ENCODE data around the gene TUBB4A.

TUBB4A gene

GRCh38 chr19:6500837-6501739, 1.0 kb downstream of the TUBB4A start:
- TF ChIP-seq EZH2 (IDR thresholded peaks at IDR 0.05; ENCODE audit: borderline replicate concordance, low read depth, low read length, severe bottlenecking) (no peak), CTCF (IDR thresholded peaks at IDR 0.05; ENCODE audit: borderline replicate concordance, extremely low read depth, low read length, poor library complexity, severe bottlenecking) (no peak)
- ATAC-seq (ENCODE audit: insufficient read depth, low read depth): no peak
- H3K79me2 ChIP-seq (ENCODE audit: insufficient read depth, low read length): no peaks in the 10 kb centered on the region
- no peaks in the 10 kb centered on the region for H4K20me1 ChIP-seq (ENCODE audit: insufficient read depth, low read length)
- no peaks in the 10 kb centered on the region for H3K9me3 ChIP-seq (ENCODE audit: insufficient read depth, low read length, severe bottlenecking)
- H3K4me3 ChIP-seq (ENCODE audit: low read depth in 1 of 2, low read length in 2 of 2): no peak overlapping the region
- H3K36me3 ChIP-seq (ENCODE audit: insufficient read depth, low read length): no peaks in the 10 kb centered on the region
- DNase-seq: no peak
- H2AFZ ChIP-seq (ENCODE audit: low read depth, low read length): no peak overlapping the region
- no peak overlapping the region for H3K27ac ChIP-seq (ENCODE audit: low read length)
- peaks cover 3% of the 10 kb centered on the region for H3K4me1 ChIP-seq (ENCODE audit: insufficient read depth, low read length)
- H3K27me3 ChIP-seq (ENCODE audit: insufficient read depth, low read length, poor library complexity): peaks cover 13% of the 10 kb centered on the region
- H3K4me2 ChIP-seq (ENCODE audit: insufficient read depth, low read length): no peak overlapping the region
- H3K9ac ChIP-seq (ENCODE audit: low read depth, low read length): no peak overlapping the region

- no peaks in the 10 kb centered on the region for H3K79me2 ChIP-seq (ENCODE audit: insufficient read depth, low read length)
- DNase-seq (no peak), ATAC-seq (ENCODE audit: insufficient read depth, low read depth) (no peak)
- H3K9me3 ChIP-seq (ENCODE audit: insufficient read depth, low read length, severe bottlenecking): no peaks in the 10 kb centered on the region
- no peak overlapping the region for H3K4me3 ChIP-seq (ENCODE audit: low read depth in 1 of 2, low read length in 2 of 2)
- no peak overlapping the region for H2AFZ ChIP-seq (ENCODE audit: low read depth, low read length)
- TF ChIP-seq EZH2 (IDR thresholded peaks at IDR 0.05; ENCODE audit: borderline replicate concordance, low read depth, low read length, severe bottlenecking) (no peak), CTCF (IDR thresholded peaks at IDR 0.05; ENCODE audit: borderline replicate concordance, extremely low read depth, low read length, poor library complexity, severe bottlenecking) (no peak)
- H3K36me3 ChIP-seq (ENCODE audit: insufficient read depth, low read length): no peaks in the 10 kb centered on the region
- no peak overlapping the region for H3K27ac ChIP-seq (ENCODE audit: low read length)
- peaks cover 3% of the 10 kb centered on the region for H3K4me1 ChIP-seq (ENCODE audit: insufficient read depth, low read length)
- no peak overlapping the region for H3K4me2 ChIP-seq (ENCODE audit: insufficient read depth, low read length)
- no peaks in the 10 kb centered on the region for H4K20me1 ChIP-seq (ENCODE audit: insufficient read depth, low read length)
- no peak overlapping the region for H3K9ac ChIP-seq (ENCODE audit: low read depth, low read length)
- peaks cover 13% of the 10 kb centered on the region for H3K27me3 ChIP-seq (ENCODE audit: insufficient read depth, low read length, poor library complexity)
Measured at GRCh38 chr19:6499052-6499790, 2.9 kb downstream of the TUBB4A start.

- Histone ChIP-seq H3K4me3 (ENCODE audit: low read depth in 1 of 2, low read length in 2 of 2) (no peak overlapping the region), H3K4me2 (ENCODE audit: insufficient read depth, low read length) (no peak overlapping the region), H2AFZ (ENCODE audit: low read depth, low read length) (no peak overlapping the region), H3K79me2 (ENCODE audit: insufficient read depth, low read length) (no peaks in the 10 kb centered on the region), H3K4me1 (ENCODE audit: insufficient read depth, low read length) (peaks cover 3% of the 10 kb centered on the region), H3K27ac (ENCODE audit: low read length) (no peak overlapping the region), H3K9me3 (ENCODE audit: insufficient read depth, low read length, severe bottlenecking) (no peaks in the 10 kb centered on the region), H3K36me3 (ENCODE audit: insufficient read depth, low read length) (no peaks in the 10 kb centered on the region), H4K20me1 (ENCODE audit: insufficient read depth, low read length) (no peaks in the 10 kb centered on the region), H3K9ac (ENCODE audit: low read depth, low read length) (no peak overlapping the region), H3K27me3 (ENCODE audit: insufficient read depth, low read length, poor library complexity) (peaks cover 13% of the 10 kb centered on the region)
- TF ChIP-seq CTCF (IDR thresholded peaks at IDR 0.05; ENCODE audit: borderline replicate concordance, extremely low read depth, low read length, poor library complexity, severe bottlenecking) (no peak), EZH2 (IDR thresholded peaks at IDR 0.05; ENCODE audit: borderline replicate concordance, low read depth, low read length, severe bottlenecking) (no peak)
- DNase-seq: no peak
- ATAC-seq (ENCODE audit: insufficient read depth, low read depth): no peak
Measured at GRCh38 chr19:6498294-6499036, 3.6 kb downstream of the TUBB4A start.

Data from DND-41 (cell line).